GM12892 (cell line): ENCODE data around the gene C1orf74.

Experiments
- POLR2A ChIP-seq: IDR thresholded peaks from 2 replicates; pipeline ENCODE4 v1.6.1; 2011; ENCODE audit warnings: low read depth, low read length, control low read depth
- POLR2AphosphoS5 ChIP-seq: IDR thresholded peaks from 2 replicates; pipeline ENCODE4 v1.6.1; 2011; ENCODE audit warnings: low read depth, low read length, control low read depth

GRCh38 chr1:209772126-209772525, 12.2 kb downstream of the C1orf74 start:
- TF ChIP-seq POLR2A (no peak), POLR2AphosphoS5 (no peak)
